HG03469 (cell line): ENCODE data around the gene HNRNPAB.

Experiments
- ATAC-seq: cut with Tn5 transposase; IDR thresholded peaks from one replicate; pipeline ENCODE4 v1.9.1; 2021; ENCODE audit warnings: mild to moderate bottlenecking, moderate library complexity, moderate number of reproducible peaks; ENCODE audit not compliant: unreplicated experiment

Gene HNRNPAB

GRCh38 chr5:178211095-178212048, 7.0 kb downstream of the HNRNPAB start:
- no peak for ATAC-seq

GRCh38 chr5:178212241-178213002, 8.1 kb downstream of the HNRNPAB start:
- no peak for ATAC-seq

- ATAC-seq: no peak
These were observed 8.7 kb downstream of the HNRNPAB start for GRCh38 chr5:178213003-178213461.

GRCh38 chr5:178213748-178214151, 9.4 kb downstream of the HNRNPAB start:
- ATAC-seq: no peak

GRCh38 chr5:178214160-178214803, 9.9 kb downstream of the HNRNPAB start:
- ATAC-seq: no peak

- ATAC-seq: no peak
These were observed 11.1 kb downstream of the HNRNPAB start for GRCh38 chr5:178215280-178216002.

GRCh38 chr5:178216088-178216534, 11.8 kb downstream of the HNRNPAB start:
- no peak for ATAC-seq

GRCh38 chr5:178216779-178217178, 12.4 kb downstream of the HNRNPAB start:
- no peak for ATAC-seq

- ATAC-seq: no peak
These were observed 14.0 kb downstream of the HNRNPAB start for GRCh38 chr5:178218237-178218776.

GRCh38 chr5:178218827-178219226, 14.5 kb downstream of the HNRNPAB start:
- no peak for ATAC-seq

- no peak for ATAC-seq
These were observed 16.9 kb downstream of the HNRNPAB start for GRCh38 chr5:178221282-178221681.

GRCh38 chr5:178221853-178222252, 17.5 kb downstream of the HNRNPAB start:
- no peak for ATAC-seq

- no peak for ATAC-seq
These were observed 18.0 kb downstream of the HNRNPAB start for GRCh38 chr5:178222292-178222691.

GRCh38 chr5:178223196-178223773, 19.0 kb downstream of the HNRNPAB start:
- no peak for ATAC-seq

GRCh38 chr5:178223828-178224335, 19.5 kb downstream of the HNRNPAB start:
- ATAC-seq: no peak

GRCh38 chr5:178224403-178224802, 20.1 kb downstream of the HNRNPAB start:
- ATAC-seq: no peak

- no peak for ATAC-seq
These were observed 20.8 kb downstream of the HNRNPAB start for GRCh38 chr5:178225174-178225573.

GRCh38 chr5:178227138-178227659, 22.9 kb downstream of the HNRNPAB start:
- no peak for ATAC-seq

- no peak for ATAC-seq
These were observed 23.6 kb downstream of the HNRNPAB start for GRCh38 chr5:178227929-178228328.
